ENCODE data around the gene SLC12A2. TPM values are rescaled to one million over a fixed set of nuclear protein-coding genes. Genes with fewer than 3 reads are reported as not detected.

Gene SLC12A2
- total and polyA plus RNA-seq, 9 of the 15 experiments (the other 6 are each of a cell fraction or from before 2014, with no cell fraction given), result 5.1 to 20.3 (median 12.6) TPM

- TF ChIP-seq, protein P1, sequence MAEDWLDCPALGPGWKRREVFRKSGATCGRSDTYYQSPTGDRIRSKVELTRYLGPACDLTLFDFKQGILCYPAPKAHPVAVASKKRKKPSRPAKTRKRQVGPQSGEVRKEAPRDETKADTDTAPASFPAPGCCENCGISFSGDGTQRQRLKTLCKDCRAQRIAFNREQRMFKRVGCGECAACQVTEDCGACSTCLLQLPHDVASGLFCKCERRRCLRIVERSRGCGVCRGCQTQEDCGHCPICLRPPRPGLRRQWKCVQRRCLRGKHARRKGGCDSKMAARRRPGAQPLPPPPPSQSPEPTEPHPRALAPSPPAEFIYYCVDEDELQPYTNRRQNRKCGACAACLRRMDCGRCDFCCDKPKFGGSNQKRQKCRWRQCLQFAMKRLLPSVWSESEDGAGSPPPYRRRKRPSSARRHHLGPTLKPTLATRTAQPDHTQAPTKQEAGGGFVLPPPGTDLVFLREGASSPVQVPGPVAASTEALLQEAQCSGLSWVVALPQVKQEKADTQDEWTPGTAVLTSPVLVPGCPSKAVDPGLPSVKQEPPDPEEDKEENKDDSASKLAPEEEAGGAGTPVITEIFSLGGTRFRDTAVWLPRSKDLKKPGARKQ (CRISPR knock-in tag; IDR thresholded peaks at IDR 0.05), result no peak
- no peak for TF ChIP-seq KDM2B (CRISPR knock-in tag; IDR thresholded peaks at IDR 0.05)
Observed at GRCh38 chr5:128220841-128221240, 137.3 kb downstream of the SLC12A2 start (continued).

GRCh38 chr5:128224336-128224735 lies 140.8 kb downstream of the SLC12A2 start:
- Histone ChIP-seq H3K4me3 (no peak overlapping the region), H3K79me2 (ENCODE audit: control insufficient read depth, insufficient read depth, low read length) (no peaks in the 10 kb centered on the region), H3K27me3 (ENCODE audit: control insufficient read depth in 2 of 2, insufficient read depth in 2 of 2, low read length in 2 of 2) (no peaks in the 10 kb centered on the region), H3K9me3 (replicated peaks; ENCODE audit: control insufficient read depth, insufficient read depth, low read depth, low read length) (no peaks in the 10 kb centered on the region), H3K9me1 (ENCODE audit: control insufficient read depth, insufficient read depth, low read length) (no peaks in the 10 kb centered on the region), H3K36me3 (ENCODE audit: control insufficient read depth, insufficient read depth, low read length) (no peaks in the 10 kb centered on the region), H3K4me1 (replicated peaks in 1 of 2; ENCODE audit: control insufficient read depth in 2 of 2, insufficient read depth in 2 of 2, low read length in 2 of 2) (no peaks in the 10 kb centered on the region), H3K27ac (ENCODE audit: extremely low read depth, low read depth, low read length) (no peak overlapping the region), H3K9ac (ENCODE audit: insufficient read depth in 1 of 2, low read depth in 2 of 2, low read length in 2 of 2) (no peak overlapping the region), H3K4me2 (ENCODE audit: insufficient read depth, low read length) (no peak overlapping the region), H2AFZ (ENCODE audit: low read depth, low read length) (no peak overlapping the region), H4K20me1 (replicated peaks; ENCODE audit: control insufficient read depth, insufficient read depth, low read length) (no peaks in the 10 kb centered on the region)
- ATAC-seq (no peak), DNase-seq (ENCODE audit: extremely low read depth in 1 of 4, low spot score in 3 of 4) (no peak), FAIRE-seq (no peak)
- TF ChIP-seq MAZ (CRISPR knock-in tag; conservative IDR thresholded peaks at IDR 0.05 in 1 of 2, IDR thresholded peaks at IDR 0.05 in 1 of 2) (no peak), TCFL5 (CRISPR knock-in tag; conservative IDR thresholded peaks at IDR 0.05) (no peak), KAT7 (CRISPR knock-in tag; IDR thresholded peaks at IDR 0.05; ENCODE audit: borderline replicate concordance) (no peak)
- TF ChIP-seq, protein P2, sequence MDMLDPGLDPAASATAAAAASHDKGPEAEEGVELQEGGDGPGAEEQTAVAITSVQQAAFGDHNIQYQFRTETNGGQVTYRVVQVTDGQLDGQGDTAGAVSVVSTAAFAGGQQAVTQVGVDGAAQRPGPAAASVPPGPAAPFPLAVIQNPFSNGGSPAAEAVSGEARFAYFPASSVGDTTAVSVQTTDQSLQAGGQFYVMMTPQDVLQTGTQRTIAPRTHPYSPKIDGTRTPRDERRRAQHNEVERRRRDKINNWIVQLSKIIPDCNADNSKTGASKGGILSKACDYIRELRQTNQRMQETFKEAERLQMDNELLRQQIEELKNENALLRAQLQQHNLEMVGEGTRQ (CRISPR knock-in tag; IDR thresholded peaks at IDR 0.05), result no peak
- CTCF ChIA-PET (ENCODE audit: low intra/inter-chr PET ratio), result no interaction called here
- intact Hi-C loops (cut with micrococcal nuclease) (no loop called here), in situ Hi-C loops (cut with MboI) (loop anchor here (10.0 to 25.0 kb wide), 2 partner anchors 913 to 1550 kb away; no protein-coding TSS in a partner anchor)
- BruUV-seq (replicated peaks), result no TSS peak
- 0% methylated on average over 1 of the region's 1 CpG for WGBS (ENCODE audit: insufficient coverage, low coverage, missing lambda C conversion rate)
- POLR2A ChIA-PET, result no interaction called here
